Suprapubic skin (tissue), 4 donors: ENCODE results near the gene FOXRED2. TPM values are rescaled to one million over a fixed set of nuclear protein-coding genes. Genes with fewer than 3 reads are reported as not detected.

ENCODE experiments used
- DNase-seq, 2 donors: peaks; one replicate each; pipeline ENCODE4 v3.0.0-alpha.2; 2019; ENCODE audit warnings: low spot score in 2 of 2
- H3K27ac ChIP-seq: fragments of 200-600 bp; sonication (generic); one replicate; pipeline ENCODE4 v1.5.1; 2019
- H3K27me3 ChIP-seq: fragments of 200-600 bp; sonication (generic); one replicate; pipeline ENCODE4 v1.5.1; 2019
- H3K36me3 ChIP-seq: fragments of 200-600 bp; sonication (generic); one replicate; pipeline ENCODE4 v1.5.1; 2019
- H3K4me1 ChIP-seq: fragments of 200-600 bp; sonication (generic); one replicate; pipeline ENCODE4 v1.5.1; 2019
- H3K4me3 ChIP-seq: fragments of 200-600 bp; sonication (generic); one replicate; pipeline ENCODE4 v1.5.1; 2019; ENCODE audit warnings: mild to moderate bottlenecking
- H3K9me3 ChIP-seq: fragments of 200-600 bp; sonication (generic); one replicate; pipeline ENCODE4 v1.5.1; 2019
- EP300 ChIP-seq: sonication (generic); formaldehyde crosslinking; IDR thresholded peaks from one replicate; pipeline ENCODE4 v1.6.1; 2017; ENCODE audit warnings: antibody characterized with exemption
- POLR2A ChIP-seq, 2 donors: fragments of 450-650 bp; IDR thresholded peaks; one replicate each; pipeline ENCODE4 v1.6.1; 2017; ENCODE audit warnings: antibody characterized with exemption in 2 of 2, mild to moderate bottlenecking in 2 of 2, moderate library complexity in 2 of 2
- POLR2AphosphoS5 ChIP-seq, 3 donors: sonication (generic); formaldehyde crosslinking; IDR thresholded peaks; one replicate each; pipeline ENCODE4 v1.6.1; 2017; ENCODE audit warnings: antibody characterized with exemption in 3 of 3
- WGBS: methylation state at CpG from one replicate; pipeline ENCODE4 v1.1.5; 2018; 5-methylcytosine and 5-hydroxymethylcytosine counted together
- total RNA-seq, 4 donors: library from RNA; depleted of rRNA; stranded (reverse); fragments of >200 nt; gene quantifications; one replicate each; pipeline ENCODE4 v1.1.0, GENCODE V29; 2016
- TF ChIP-seq, protein P1 (sequence below), 2 donors: fragments of 200-600 bp in 1 of 2; fragments of 450-650 bp in 1 of 2; sonication (generic) in 1 of 2; IDR thresholded peaks; one replicate each; pipeline ENCODE4 v1.5.1; 2016 to 2019; ENCODE audit warnings: antibody characterized with exemption in 2 of 2, mild to moderate bottlenecking in 1 of 2, moderate library complexity in 1 of 2

Gene FOXRED2
- total RNA-seq, 4 donors from 2014 or later, result 11.4 to 20.9 (median 14.0) TPM

DNA sequence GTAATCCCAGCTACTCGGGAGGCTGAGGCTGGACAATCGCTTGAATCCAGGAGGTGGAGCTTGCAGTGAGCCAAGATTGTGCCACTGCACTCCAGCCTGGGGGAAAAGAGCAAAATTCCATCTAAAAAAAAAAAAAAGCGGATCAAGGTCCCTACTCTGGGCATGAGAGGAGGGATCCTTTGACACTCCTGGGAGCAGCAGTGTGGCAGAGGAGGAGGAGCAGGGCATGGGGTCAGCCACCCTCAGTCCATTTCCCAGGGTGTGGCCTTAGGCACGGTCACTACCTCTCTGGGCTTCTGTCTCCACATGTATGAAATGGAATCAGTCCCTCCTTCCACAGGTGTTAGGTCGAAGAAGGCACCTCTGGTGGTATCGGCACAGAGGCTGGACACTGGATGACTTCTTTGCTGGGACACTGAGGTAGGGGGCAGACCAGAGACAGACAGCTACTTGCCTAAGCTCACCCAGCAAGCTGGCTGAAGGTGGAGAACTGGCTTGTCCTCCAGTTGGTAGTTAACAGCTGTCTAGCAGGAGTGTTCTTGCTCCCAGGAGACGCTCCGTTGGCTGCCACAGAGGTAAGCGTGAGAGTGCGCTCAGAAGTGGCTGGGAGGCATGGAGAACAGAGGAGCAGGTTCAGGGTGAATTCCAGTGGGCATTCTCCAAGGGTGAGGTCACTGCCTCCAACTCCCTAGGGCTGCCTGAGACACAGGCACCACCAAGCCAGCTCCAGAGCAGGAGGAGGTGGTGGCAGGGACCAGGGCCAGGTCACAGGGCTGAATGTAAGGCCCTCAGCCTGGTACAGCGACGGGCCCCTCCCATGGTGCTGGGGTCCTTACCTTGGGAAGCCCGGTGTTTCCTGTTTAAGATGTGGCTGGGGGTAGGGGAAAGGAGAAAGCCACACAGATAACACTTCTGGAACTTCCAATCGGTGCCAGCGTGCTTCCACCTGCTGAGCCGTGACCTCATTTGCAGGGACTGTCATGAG is 44.9 kb downstream of the FOXRED2 start:
- no peak for DNase-seq
- 65% methylated on average over 10 of the region's 16 CpGs for WGBS
- no peaks in the 10 kb centered on the region for H3K9me3 ChIP-seq
- no peak overlapping the region for H3K4me3 ChIP-seq
- peaks cover 35% of the 10 kb centered on the region for H3K4me1 ChIP-seq
- peaks cover 4% of the 10 kb centered on the region for H3K36me3 ChIP-seq
- peak overlapping the region; percentile 50 for H3K27ac ChIP-seq
- no peaks in the 10 kb centered on the region for H3K27me3 ChIP-seq
- no peak for TF ChIP-seq EP300
- TF ChIP-seq, protein P1, sequence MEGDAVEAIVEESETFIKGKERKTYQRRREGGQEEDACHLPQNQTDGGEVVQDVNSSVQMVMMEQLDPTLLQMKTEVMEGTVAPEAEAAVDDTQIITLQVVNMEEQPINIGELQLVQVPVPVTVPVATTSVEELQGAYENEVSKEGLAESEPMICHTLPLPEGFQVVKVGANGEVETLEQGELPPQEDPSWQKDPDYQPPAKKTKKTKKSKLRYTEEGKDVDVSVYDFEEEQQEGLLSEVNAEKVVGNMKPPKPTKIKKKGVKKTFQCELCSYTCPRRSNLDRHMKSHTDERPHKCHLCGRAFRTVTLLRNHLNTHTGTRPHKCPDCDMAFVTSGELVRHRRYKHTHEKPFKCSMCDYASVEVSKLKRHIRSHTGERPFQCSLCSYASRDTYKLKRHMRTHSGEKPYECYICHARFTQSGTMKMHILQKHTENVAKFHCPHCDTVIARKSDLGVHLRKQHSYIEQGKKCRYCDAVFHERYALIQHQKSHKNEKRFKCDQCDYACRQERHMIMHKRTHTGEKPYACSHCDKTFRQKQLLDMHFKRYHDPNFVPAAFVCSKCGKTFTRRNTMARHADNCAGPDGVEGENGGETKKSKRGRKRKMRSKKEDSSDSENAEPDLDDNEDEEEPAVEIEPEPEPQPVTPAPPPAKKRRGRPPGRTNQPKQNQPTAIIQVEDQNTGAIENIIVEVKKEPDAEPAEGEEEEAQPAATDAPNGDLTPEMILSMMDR (IDR thresholded peaks at IDR 0.05), result no peak
- no peak for TF ChIP-seq POLR2A (IDR thresholded peaks at IDR 0.05)
- TF ChIP-seq POLR2AphosphoS5 (IDR thresholded peaks at IDR 0.05), result no peak

GRCh38 chr22:36460202-36460601 is 46.6 kb downstream of the FOXRED2 start:
- no peak for DNase-seq
- TF ChIP-seq, protein P1 (IDR thresholded peaks at IDR 0.05), result no peak
- no peak for TF ChIP-seq EP300
- no peak for TF ChIP-seq POLR2AphosphoS5 (IDR thresholded peaks at IDR 0.05)
- no peak for TF ChIP-seq POLR2A (IDR thresholded peaks at IDR 0.05)
- H3K27ac ChIP-seq, result no peak overlapping the region
- WGBS, result 99% methylated on average over 8 of the region's 8 CpGs
- H3K36me3 ChIP-seq, result no peaks in the 10 kb centered on the region
- no peaks in the 10 kb centered on the region for H3K9me3 ChIP-seq
- H3K27me3 ChIP-seq, result no peaks in the 10 kb centered on the region
- H3K4me1 ChIP-seq, result peaks cover 28% of the 10 kb centered on the region
- no peak overlapping the region for H3K4me3 ChIP-seq

GRCh38 chr22:36457688-36458450 is 49.0 kb downstream of the FOXRED2 start:
- no peak overlapping the region for H3K4me3 ChIP-seq
- 68% methylated on average over 12 of the region's 14 CpGs for WGBS
- H3K4me1 ChIP-seq, result peaks cover 29% of the 10 kb centered on the region
- no peak for TF ChIP-seq POLR2AphosphoS5 (IDR thresholded peaks at IDR 0.05)
- no peak for TF ChIP-seq EP300
- TF ChIP-seq, protein P1 (IDR thresholded peaks at IDR 0.05), result no peak
- TF ChIP-seq POLR2A (IDR thresholded peaks at IDR 0.05), result no peak
- no peaks in the 10 kb centered on the region for H3K9me3 ChIP-seq
- DNase-seq, result no peak
- no peaks in the 10 kb centered on the region for H3K36me3 ChIP-seq
- peak overlapping the region; percentile 13 for H3K27ac ChIP-seq
- no peaks in the 10 kb centered on the region for H3K27me3 ChIP-seq

DNA sequence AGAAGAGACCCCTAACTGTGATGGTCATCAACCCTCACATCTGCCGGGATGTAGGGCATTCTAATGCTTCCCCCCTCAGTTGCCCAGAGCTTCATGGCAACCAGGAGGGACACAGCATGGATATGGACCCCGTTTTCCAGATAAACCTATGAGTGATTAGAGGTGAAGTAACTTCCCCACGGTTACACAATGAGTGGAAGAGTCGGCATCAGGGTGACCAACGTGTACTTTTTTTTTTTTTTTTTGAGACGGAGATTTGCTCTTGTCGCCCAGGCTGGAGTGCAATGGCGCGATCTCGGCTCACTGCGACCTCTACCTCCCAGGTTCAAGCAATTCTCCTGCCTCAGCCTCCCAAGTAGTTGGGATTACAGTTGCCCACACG is 50.4 kb downstream of the FOXRED2 start:
- no peak for DNase-seq
- Histone ChIP-seq H3K9me3 (no peaks in the 10 kb centered on the region), H3K27ac (no peak overlapping the region), H3K36me3 (no peaks in the 10 kb centered on the region), H3K4me3 (no peak overlapping the region), H3K27me3 (no peaks in the 10 kb centered on the region), H3K4me1 (peaks cover 35% of the 10 kb centered on the region)
- no peak for TF ChIP-seq POLR2AphosphoS5 (IDR thresholded peaks at IDR 0.05)
- no peak for TF ChIP-seq EP300
- no peak for TF ChIP-seq POLR2A (IDR thresholded peaks at IDR 0.05)
- TF ChIP-seq, protein P1 (IDR thresholded peaks at IDR 0.05), result no peak
- WGBS, result 96% methylated on average over 12 of the region's 12 CpGs
